RWPE2 (cell line): ENCODE data around the gene DEFB112.

ENCODE experiments used
- ATAC-seq: fragments of 200-7000 bp; cut with Tn5 transposase; 3 replicates; pipeline ENCODE4 v1.9.1; 2021; ENCODE audit warnings: low read depth
- DNase-seq: peaks from one replicate; pipeline ENCODE4 v3.0.0-alpha.2; 2020; ENCODE audit warnings: low spot score
- H3K27ac ChIP-seq: fragments of 450-650 bp; 2 replicates; pipeline ENCODE4 v1.5.1; 2017; ENCODE audit warnings: mild to moderate bottlenecking; ENCODE audit not compliant: poor library complexity, severe bottlenecking
- H3K27me3 ChIP-seq: fragments of 250-450 bp; sonication (Bioruptor Pico); 2 replicates; pipeline ENCODE4 v1.5.1; 2021; ENCODE audit warnings: mild to moderate bottlenecking, moderate library complexity; ENCODE audit not compliant: insufficient read depth, poor library complexity, severe bottlenecking
- H3K36me3 ChIP-seq: fragments of 250-450 bp; sonication (Bioruptor Pico); 2 replicates; pipeline ENCODE4 v1.5.1; 2020; ENCODE audit warnings: low read depth, mild to moderate bottlenecking, moderate library complexity
- H3K4me1 ChIP-seq: fragments of 250-450 bp; sonication (Bioruptor Pico); 2 replicates; pipeline ENCODE4 v1.5.1; 2021; ENCODE audit warnings: mild to moderate bottlenecking, moderate library complexity; ENCODE audit not compliant: insufficient read depth, poor library complexity, severe bottlenecking
- H3K4me3 ChIP-seq: fragments of 250-450 bp; sonication (Bioruptor Pico); 2 replicates; pipeline ENCODE4 v1.5.1; 2021; ENCODE audit warnings: mild to moderate bottlenecking, moderate library complexity; ENCODE audit not compliant: severe bottlenecking
- H3K9me3 ChIP-seq: fragments of 250-450 bp; sonication (Bioruptor Pico); 2 replicates; pipeline ENCODE4 v1.5.1; 2021; ENCODE audit warnings: mild to moderate bottlenecking, moderate library complexity; ENCODE audit not compliant: severe bottlenecking
- CTCF ChIP-seq: fragments of 450-650 bp; IDR thresholded peaks from one replicate; pipeline ENCODE4 v1.5.1; 2017; ENCODE audit warnings: mild to moderate bottlenecking, moderate library complexity; ENCODE audit not compliant: poor library complexity, severe bottlenecking

The DEFB112 gene

DNA sequence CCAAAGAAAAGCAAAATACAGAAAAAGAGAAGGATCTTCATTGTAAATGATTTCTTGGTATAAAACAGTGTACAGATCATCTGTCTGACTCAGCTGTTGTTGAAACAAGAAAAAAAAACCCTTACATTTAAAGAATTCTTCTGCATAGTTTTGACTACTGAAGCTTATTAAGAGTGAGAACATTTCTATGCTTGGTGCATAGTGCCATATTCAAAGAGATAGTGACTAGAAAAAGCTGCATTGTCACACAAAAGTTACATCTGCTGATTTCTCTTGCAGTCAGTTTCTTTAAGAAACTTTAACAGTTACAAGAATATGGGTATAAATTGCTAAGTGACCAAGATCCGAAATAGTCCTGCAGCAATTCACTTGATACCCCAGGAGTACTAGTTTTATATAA lies at the start of gene DEFB112:
DEFB112 (minus strand) TSS at position 101 of the 400 bp plus-strand sequence; CDS start at position 41, 60 bp downstream.
- peaks cover 37% of the 10 kb centered on the region for H3K27me3 ChIP-seq
- no peak within 1 kb of the TSS for H3K4me3 ChIP-seq
- no peaks in the 10 kb centered on the region for H3K4me1 ChIP-seq
- H3K27ac ChIP-seq: no peak within 1 kb of the TSS
- DNase-seq (no peak), ATAC-seq (no peak)
- no peaks in the 10 kb centered on the region for H3K36me3 ChIP-seq
- H3K9me3 ChIP-seq: no peaks in the 10 kb centered on the region
- TF ChIP-seq CTCF: no peak

- no peak for TF ChIP-seq CTCF
- ATAC-seq: no peak
- Histone ChIP-seq H3K27me3 (no peaks in the 10 kb centered on the region), H3K4me1 (no peaks in the 10 kb centered on the region), H3K4me3 (no peak overlapping the region), H3K27ac (no peak overlapping the region), H3K9me3 (no peaks in the 10 kb centered on the region), H3K36me3 (no peaks in the 10 kb centered on the region)
- DNase-seq: no peak
These were observed 48.9 kb upstream of the DEFB112 start for GRCh38 chr6:50098641-50098993.

DNA sequence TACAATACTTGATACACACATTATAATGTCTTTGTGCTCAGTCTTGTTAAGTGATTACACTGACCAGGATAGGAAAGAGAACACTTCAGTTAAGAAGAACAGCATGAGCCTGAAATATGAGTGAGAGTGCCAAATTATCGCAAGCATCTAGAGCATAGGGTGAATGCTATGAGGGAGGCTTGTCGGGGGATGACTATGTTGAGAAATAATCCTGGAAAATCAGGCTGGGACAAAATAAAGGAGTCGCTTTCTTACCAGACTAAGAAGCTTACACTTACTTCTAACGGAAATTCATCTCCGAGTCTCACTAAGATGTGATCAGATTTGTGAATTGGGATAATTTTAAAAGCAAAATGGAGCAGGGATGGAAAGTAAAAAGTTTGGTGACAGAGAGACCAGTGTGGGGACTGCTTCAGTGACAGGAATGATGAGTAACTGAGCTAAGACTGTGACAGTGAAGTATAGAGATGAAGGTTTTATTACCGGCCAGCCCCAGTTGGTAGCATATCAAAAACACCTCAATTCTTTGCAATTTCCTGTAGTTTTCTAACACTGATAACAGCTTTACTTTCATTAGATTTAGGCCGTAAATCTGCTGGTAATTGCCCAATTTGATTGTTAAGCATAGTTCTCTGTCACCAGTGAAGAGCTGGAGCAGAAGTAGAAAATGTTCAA lies 48.4 kb upstream of the DEFB112 start:
- TF ChIP-seq CTCF: no peak
- no peak for DNase-seq
- H3K4me1 ChIP-seq: no peaks in the 10 kb centered on the region
- H3K27me3 ChIP-seq: no peaks in the 10 kb centered on the region
- no peaks in the 10 kb centered on the region for H3K36me3 ChIP-seq
- ATAC-seq: no peak
- H3K9me3 ChIP-seq: no peaks in the 10 kb centered on the region
- H3K27ac ChIP-seq: no peak overlapping the region
- no peak overlapping the region for H3K4me3 ChIP-seq

- no peak for ATAC-seq
- Histone ChIP-seq H3K27ac (no peak overlapping the region), H3K9me3 (no peaks in the 10 kb centered on the region), H3K27me3 (no peaks in the 10 kb centered on the region), H3K36me3 (no peaks in the 10 kb centered on the region), H3K4me3 (no peak overlapping the region), H3K4me1 (peaks cover 12% of the 10 kb centered on the region)
- no peak for DNase-seq
- TF ChIP-seq CTCF: no peak
These were observed 46.6 kb upstream of the DEFB112 start for GRCh38 chr6:50096296-50096695.

GRCh38 chr6:50093938-50094272 lies 44.2 kb upstream of the DEFB112 start:
- no peak for DNase-seq
- Histone ChIP-seq H3K27me3 (no peaks in the 10 kb centered on the region), H3K36me3 (no peaks in the 10 kb centered on the region), H3K27ac (no peak overlapping the region), H3K4me3 (no peak overlapping the region), H3K4me1 (peaks cover 13% of the 10 kb centered on the region), H3K9me3 (no peaks in the 10 kb centered on the region)
- TF ChIP-seq CTCF: no peak
- no peak for ATAC-seq
